ENCODE data around the gene DHRS2. TPM values are rescaled to one million over a fixed set of nuclear protein-coding genes. Genes with fewer than 3 reads are reported as not detected.

DHRS2 gene
- total and polyA plus RNA-seq, 10 of the 15 experiments (the other 5 are each of a cell fraction or from before 2014, with no cell fraction given): 0.09 to 1.8 (median 0.73) TPM; not detected in 1

DNA sequence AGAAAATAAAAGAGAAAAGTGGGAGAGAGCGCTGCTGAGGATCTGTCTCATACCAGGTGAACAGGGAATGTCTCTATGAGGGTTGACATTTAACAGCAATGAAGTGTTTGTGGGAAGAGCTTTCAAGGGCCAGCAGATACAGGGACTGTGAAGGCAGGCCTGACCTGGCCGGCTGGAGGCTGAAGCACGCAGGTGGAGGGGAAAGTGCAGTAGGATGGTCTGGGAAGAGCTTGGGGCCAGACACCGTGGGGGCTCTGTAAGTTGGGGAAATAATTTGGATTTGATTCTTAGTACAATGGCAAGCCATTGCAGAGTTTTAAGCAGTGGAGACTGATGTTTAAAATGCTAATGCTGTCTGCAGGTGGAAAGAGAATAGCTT lies 23.8 kb upstream of the DHRS2 start:
- DNase-seq (ENCODE audit: low read depth, low spot score) (no peak), ATAC-seq (no peak), FAIRE-seq (no peak)
- TF ChIP-seq NBN (IDR thresholded peaks at IDR 0.05): no peak
- no peak for TF ChIP-seq EGR1 (IDR thresholded peaks at IDR 0.05; ENCODE audit: borderline replicate concordance in 1 of 2, low read depth in 2 of 2, low read length in 2 of 2)
- TF ChIP-seq, protein P1, sequence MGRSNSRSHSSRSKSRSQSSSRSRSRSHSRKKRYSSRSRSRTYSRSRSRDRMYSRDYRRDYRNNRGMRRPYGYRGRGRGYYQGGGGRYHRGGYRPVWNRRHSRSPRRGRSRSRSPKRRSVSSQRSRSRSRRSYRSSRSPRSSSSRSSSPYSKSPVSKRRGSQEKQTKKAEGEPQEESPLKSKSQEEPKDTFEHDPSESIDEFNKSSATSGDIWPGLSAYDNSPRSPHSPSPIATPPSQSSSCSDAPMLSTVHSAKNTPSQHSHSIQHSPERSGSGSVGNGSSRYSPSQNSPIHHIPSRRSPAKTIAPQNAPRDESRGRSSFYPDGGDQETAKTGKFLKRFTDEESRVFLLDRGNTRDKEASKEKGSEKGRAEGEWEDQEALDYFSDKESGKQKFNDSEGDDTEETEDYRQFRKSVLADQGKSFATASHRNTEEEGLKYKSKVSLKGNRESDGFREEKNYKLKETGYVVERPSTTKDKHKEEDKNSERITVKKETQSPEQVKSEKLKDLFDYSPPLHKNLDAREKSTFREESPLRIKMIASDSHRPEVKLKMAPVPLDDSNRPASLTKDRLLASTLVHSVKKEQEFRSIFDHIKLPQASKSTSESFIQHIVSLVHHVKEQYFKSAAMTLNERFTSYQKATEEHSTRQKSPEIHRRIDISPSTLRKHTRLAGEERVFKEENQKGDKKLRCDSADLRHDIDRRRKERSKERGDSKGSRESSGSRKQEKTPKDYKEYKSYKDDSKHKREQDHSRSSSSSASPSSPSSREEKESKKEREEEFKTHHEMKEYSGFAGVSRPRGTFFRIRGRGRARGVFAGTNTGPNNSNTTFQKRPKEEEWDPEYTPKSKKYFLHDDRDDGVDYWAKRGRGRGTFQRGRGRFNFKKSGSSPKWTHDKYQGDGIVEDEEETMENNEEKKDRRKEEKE (IDR thresholded peaks at IDR 0.05): no peak
- intact Hi-C loops (cut with micrococcal nuclease; ENCODE audit: unreplicated experiment) (no loop called here), in situ Hi-C loops (cut with MboI) (no loop called here)
- Histone ChIP-seq H3K27me3 (replicated peaks in 1 of 2; ENCODE audit: control insufficient read depth in 2 of 2, insufficient read depth in 2 of 2, low read length in 1 of 2) (no peaks in the 10 kb centered on the region), H3K4me1 (ENCODE audit: control insufficient read depth, insufficient read depth, low read length) (peaks cover 4% of the 10 kb centered on the region), H3K4me3 (no peak overlapping the region), H3K9ac (ENCODE audit: control insufficient read depth, insufficient read depth, low read length) (no peak overlapping the region), H3K36me3 (ENCODE audit: control insufficient read depth in 2 of 2, insufficient read depth in 2 of 2, low read length in 1 of 2) (no peaks in the 10 kb centered on the region), H3K79me2 (ENCODE audit: control insufficient read depth, insufficient read depth, low read length) (no peaks in the 10 kb centered on the region), H2AFZ (ENCODE audit: control insufficient read depth, low read depth, low read length) (no peak overlapping the region), H3K4me2 (ENCODE audit: control insufficient read depth, insufficient read depth) (no peak overlapping the region), H3K9me3 (replicated peaks; ENCODE audit: control insufficient read depth, insufficient read depth, low read length) (peaks cover 3% of the 10 kb centered on the region; the same call in 2 of the 3 replicates), H4K20me1 (ENCODE audit: control insufficient read depth, insufficient read depth) (no peaks in the 10 kb centered on the region), H3K27ac (ENCODE audit: control insufficient read depth, insufficient read depth) (no peak overlapping the region)
- ChIA-PET POLR2A (no interaction called here), RAD21 (ENCODE audit: unreplicated experiment) (interaction anchor here (1.1 kb wide), 1 partner anchor 44 kb away, joined by 3 read pairs; no protein-coding TSS in a partner anchor), CTCF (interaction anchor here (1.6 to 6.3 kb wide), 3 partner anchors 20 to 54 kb away, joined by 5 to 67 read pairs (median 10); no protein-coding TSS in a partner anchor), SMC1A (ENCODE audit: uncharacterized antibody, unreplicated experiment) (interaction anchor here (0.6 to 3.2 kb wide), 5 partner anchors 13 to 954 kb away, joined by 3 to 22 read pairs (median 3); no protein-coding TSS in a partner anchor)
- BruUV-seq (replicated peaks): no TSS peak
- WGBS (ENCODE audit: insufficient coverage, insufficient replicate concordance, low lambda C conversion rate, missing lambda C conversion rate): 65% methylated on average over 4 of the region's 4 CpGs

DNA sequence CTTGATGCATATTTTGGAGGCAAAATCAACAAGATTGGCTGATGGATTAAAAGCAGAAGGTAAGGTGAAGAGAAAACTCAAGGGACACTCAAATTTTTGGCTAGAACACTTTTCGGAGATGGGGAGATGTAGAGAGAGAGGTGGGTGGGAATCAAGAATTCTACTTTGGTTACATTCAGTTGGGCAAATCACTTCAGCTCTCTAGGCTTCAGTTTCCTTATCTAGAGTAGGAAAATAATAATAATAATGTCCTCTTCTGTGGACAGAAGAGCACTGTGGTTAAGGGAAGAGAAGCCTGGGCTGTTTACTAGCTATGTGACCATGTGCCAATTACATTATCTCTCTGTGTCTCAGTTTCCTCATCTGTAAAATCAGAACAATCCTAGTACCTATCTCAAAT lies 23.4 kb upstream of the DHRS2 start:
- BruUV-seq (replicated peaks): no TSS peak
- in situ Hi-C loops (cut with MboI): no loop called here
- TF ChIP-seq, protein P2, sequence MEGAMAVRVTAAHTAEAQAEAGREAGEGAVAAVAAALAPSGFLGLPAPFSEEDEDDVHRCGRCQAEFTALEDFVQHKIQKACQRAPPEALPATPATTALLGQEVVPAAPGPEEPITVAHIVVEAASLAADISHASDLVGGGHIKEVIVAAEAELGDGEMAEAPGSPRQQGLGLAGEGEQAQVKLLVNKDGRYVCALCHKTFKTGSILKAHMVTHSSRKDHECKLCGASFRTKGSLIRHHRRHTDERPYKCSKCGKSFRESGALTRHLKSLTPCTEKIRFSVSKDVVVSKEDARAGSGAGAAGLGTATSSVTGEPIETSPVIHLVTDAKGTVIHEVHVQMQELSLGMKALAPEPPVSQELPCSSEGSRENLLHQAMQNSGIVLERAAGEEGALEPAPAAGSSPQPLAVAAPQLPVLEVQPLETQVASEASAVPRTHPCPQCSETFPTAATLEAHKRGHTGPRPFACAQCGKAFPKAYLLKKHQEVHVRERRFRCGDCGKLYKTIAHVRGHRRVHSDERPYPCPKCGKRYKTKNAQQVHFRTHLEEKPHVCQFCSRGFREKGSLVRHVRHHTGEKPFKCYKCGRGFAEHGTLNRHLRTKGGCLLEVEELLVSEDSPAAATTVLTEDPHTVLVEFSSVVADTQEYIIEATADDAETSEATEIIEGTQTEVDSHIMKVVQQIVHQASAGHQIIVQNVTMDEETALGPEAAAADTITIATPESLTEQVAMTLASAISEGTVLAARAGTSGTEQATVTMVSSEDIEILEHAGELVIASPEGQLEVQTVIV (IDR thresholded peaks at IDR 0.05; ENCODE audit: borderline replicate concordance, partially characterized antibody): no peak
- TF ChIP-seq CHD4 (IDR thresholded peaks at IDR 0.05) (no peak), MYC (IDR thresholded peaks at IDR 0.05; ENCODE audit: insufficient read depth, insufficient read length, insufficient replicate concordance, low read length, severe bottlenecking) (no peak), STAT1 (conservative IDR thresholded peaks at IDR 0.05) (no peak), FOXM1 (IDR thresholded peaks at IDR 0.05; ENCODE audit: low read depth, low read length) (no peak), CBX5 (IDR thresholded peaks at IDR 0.05; ENCODE audit: low read depth) (no peak), CBFB (IDR thresholded peaks at IDR 0.05; ENCODE audit: low read depth) (no peak), BCL11A (IDR thresholded peaks at IDR 0.05; ENCODE audit: low read depth, low read length) (no peak), RFX5 (IDR thresholded peaks at IDR 0.05; ENCODE audit: low read depth, low read length) (no peak), CBX3 (IDR thresholded peaks at IDR 0.05; ENCODE audit: borderline replicate concordance, low read depth) (no peak)

More for the DNA sequence above, 23.4 kb upstream of the DHRS2 start:
- WGBS (ENCODE audit: insufficient coverage, insufficient replicate concordance, low lambda C conversion rate, missing lambda C conversion rate): 100% methylated on average over 1 of the region's 1 CpG
- Histone ChIP-seq H3K27ac (ENCODE audit: control insufficient read depth, insufficient read depth) (no peak overlapping the region), H3K4me1 (ENCODE audit: control insufficient read depth, insufficient read depth, low read length) (no peaks in the 10 kb centered on the region), H2AFZ (ENCODE audit: control insufficient read depth, low read depth, low read length) (no peak overlapping the region), H3K9ac (ENCODE audit: control insufficient read depth, insufficient read depth, low read length) (no peak overlapping the region), H3K4me2 (ENCODE audit: control insufficient read depth, insufficient read depth) (no peak overlapping the region), H4K20me1 (ENCODE audit: control insufficient read depth, insufficient read depth) (no peaks in the 10 kb centered on the region), H3K36me3 (ENCODE audit: control insufficient read depth in 2 of 2, insufficient read depth in 2 of 2, low read length in 1 of 2) (no peaks in the 10 kb centered on the region), H3K4me3 (no peak overlapping the region), H3K27me3 (replicated peaks in 1 of 2; ENCODE audit: control insufficient read depth in 2 of 2, insufficient read depth in 2 of 2, low read length in 1 of 2) (no peaks in the 10 kb centered on the region), H3K79me2 (ENCODE audit: control insufficient read depth, insufficient read depth, low read length) (no peaks in the 10 kb centered on the region), H3K9me3 (replicated peaks; ENCODE audit: control insufficient read depth, insufficient read depth, low read length) (peaks cover 3% of the 10 kb centered on the region; the same call in 2 of the 3 replicates)
- POLR2A ChIA-PET: no interaction called here
- SMC1A ChIA-PET (ENCODE audit: uncharacterized antibody, unreplicated experiment): interaction anchor here (0.6 to 3.2 kb wide), 3 partner anchors 19 to 283 kb away, joined by 3 to 22 read pairs (median 5); no protein-coding TSS in a partner anchor
- ATAC-seq (no peak), FAIRE-seq (no peak), DNase-seq (ENCODE audit: low read depth, low spot score) (no peak)
- intact Hi-C loops (cut with micrococcal nuclease; ENCODE audit: unreplicated experiment): no loop called here
- CTCF ChIA-PET: interaction anchor here (0.7 to 6.3 kb wide), 4 partner anchors 19 to 470 kb away, joined by 3 to 67 read pairs (median 8); no protein-coding TSS in a partner anchor
- RAD21 ChIA-PET (ENCODE audit: unreplicated experiment): interaction anchor here (1.1 kb wide), 1 partner anchor 44 kb away, joined by 3 read pairs; no protein-coding TSS in a partner anchor

All from GM12878 (cell line).